Measurements from ENCODE around the gene TPM1.

The TPM1 gene

GRCh38 chr15:63075015-63075983 is 32.8 kb downstream of the TPM1 start:
- DNase-seq (ENCODE audit: low read depth) = no peak

DNA sequence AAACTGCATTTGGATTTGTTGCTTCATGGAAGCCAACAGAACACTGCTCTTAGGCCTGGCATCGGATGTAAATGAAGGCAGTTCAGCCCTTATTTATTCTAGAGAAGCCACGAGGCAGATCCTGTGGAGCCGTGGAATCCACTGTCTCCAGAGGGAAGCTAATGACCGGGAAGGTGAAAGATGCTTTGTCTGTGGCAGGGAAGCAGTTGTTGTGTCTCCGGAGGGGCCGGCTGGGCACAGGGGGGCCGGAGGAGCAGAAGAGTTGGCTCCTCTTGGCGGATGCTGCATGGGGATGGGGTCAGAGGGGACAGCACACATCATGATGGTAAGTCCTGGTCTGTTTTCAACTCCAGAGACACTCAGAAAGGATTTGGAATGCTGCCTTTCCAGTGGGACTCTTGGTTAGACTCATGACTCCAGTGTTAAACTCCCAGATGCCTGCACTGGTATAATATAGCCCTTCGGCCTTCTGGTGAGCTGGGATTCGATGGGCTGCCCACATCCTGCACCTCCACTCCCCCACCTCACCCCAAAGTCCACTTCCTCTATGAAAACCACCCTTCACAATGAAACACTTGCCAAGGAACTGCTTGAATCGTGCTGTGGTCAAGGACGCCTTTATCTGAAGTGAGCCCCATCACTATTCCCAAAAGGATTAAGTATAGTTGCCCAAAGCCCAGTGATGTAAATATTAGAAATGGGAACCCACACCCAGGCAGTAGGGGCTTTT is 33.6 kb downstream of the TPM1 start:
- no peak for DNase-seq (ENCODE audit: low read depth)

DNA sequence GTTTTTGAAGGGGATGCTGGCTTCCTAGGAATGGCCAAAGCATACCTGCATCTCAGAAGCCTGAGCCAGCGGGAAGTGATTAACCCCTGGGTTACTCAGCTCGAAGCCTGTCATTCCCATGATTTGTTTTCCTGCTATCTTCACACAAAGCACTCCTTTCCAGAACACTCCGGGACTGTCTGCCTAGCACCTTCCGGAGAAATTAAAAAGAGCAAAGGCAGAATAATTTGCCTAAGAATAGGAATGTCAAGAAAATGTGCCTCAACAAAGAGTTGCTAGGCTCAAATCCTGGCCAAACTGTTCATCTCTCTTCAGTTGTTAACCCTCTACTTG is 34.1 kb downstream of the TPM1 start:
- DNase-seq (ENCODE audit: low read depth) = no peak

DNA sequence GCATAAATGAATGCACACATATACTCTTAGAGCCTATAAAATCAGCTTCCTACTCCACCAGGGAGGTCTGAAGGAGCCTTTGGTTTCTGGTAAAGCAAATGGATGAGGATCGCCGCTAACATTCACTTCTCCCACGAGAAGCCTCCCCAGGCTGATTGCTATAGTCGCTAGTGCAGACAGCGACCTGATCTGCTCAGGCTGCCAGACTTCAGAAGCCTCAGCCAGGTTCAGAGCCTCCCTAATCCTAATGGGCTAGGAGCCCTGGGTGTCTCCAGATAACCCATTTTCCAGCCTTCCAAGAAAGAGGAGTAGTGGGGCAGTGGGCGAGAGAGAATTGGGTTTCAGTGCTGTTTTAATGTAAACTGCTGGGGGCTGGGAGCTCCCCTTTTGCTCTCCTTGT is 35.4 kb downstream of the TPM1 start:
- DNase-seq (ENCODE audit: low read depth) = no peak

DNA sequence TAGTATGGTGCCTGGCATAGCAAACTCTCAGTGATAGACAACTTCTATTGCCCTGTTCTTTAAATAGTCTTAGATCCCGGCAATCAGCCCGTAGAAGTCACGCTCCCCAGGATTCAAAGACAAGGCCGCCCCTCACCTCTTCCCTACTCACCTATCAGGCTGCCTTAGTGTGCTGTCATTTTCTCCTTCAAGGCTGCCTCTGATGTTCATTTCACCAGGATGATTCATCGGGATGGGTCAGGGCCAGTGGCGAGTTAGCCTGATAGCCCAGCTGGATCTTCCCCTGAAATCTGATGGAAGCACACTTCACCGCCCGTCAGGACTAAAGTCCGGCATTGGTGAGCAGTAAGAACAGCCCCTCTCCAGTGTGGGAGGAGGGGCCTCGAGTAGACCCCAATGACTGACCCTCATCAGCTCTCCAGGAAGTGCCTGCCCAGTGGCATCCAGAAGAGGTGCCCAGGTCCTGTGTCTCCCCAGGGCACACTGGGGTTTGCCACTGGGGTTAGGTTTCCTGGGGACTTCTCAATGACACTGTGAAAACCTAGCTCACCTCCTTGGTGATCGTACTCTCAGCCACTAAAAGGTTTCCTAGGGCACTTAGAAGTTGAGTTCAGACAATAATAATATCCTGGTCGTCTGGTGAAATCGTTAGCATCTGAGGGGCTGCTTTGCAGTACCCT is 37.5 kb downstream of the TPM1 start:
- no peak for DNase-seq (ENCODE audit: low read depth)

DNA sequence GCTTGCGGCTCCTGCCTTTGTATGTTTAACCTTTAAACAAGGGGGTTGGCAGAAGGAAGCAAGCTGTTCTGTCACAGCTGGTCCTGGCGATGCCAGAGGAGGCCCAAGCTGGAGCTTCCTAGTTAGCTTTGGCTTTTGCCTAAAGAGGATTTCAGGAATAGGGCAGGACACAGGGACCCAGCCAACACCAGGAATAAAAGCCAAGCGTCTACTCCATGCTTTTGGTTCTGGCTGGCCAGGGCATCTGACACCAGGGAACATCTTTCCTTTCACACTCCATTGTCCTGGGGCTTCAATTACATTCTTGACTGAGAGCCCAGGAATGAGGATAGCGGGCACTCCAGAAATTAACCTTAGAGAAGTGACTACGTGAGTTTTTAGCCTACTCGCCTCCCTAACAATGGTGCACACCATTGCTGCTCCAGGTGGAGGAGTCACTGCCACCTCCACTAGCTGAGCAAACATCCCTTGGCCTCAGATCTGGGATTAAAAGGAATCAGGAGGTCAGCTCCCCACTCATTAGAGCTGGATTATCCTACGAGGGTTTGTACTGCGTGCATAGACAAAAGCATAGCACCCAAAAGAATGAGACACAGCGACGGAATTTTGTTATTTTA is 38.2 kb downstream of the TPM1 start:
- no peak for DNase-seq (ENCODE audit: low read depth)

- DNase-seq (ENCODE audit: low read depth) = no peak
Observed at GRCh38 chr15:63082366-63082765, 39.8 kb downstream of the TPM1 start.

DNA sequence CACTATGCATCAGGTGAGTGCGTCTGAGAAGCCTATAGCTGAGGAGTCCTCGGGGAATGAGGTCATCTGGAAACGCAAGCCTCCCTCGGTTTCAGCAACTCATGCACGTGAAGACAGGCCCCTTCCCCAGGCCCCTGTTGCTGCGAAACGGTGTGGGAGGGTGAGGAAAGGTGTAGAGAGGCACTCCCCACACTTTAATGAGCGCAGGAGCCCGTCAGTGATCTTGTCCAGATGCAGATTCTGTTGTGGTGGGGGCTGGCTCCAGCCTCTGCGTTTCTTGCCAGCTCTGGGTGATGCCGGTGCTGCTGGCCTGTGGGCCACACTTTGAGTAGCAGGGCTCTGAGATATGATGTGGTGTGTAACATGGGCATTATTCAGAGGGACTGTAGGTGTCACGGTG is 40.5 kb downstream of the TPM1 start:
- DNase-seq (ENCODE audit: low read depth) = no peak

DNA sequence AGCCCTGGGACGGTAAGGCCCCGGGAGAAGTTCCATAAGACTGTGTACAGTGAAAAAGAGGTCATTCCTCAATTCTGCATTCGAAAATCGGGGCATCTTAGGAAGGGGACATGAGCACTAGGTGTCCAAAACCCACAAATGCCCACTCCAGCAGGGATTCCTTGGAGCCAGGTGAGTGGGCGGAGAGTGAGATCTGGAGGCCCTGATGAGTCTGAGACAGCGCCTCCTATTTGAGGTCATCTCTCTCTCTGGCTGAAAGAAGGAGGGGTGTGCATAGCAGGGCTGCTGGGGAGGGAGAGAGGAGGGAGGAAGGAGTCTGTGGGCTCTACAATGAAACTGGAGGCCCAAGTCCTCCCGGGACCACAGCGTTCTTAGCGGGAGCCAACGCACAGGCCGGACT is 41.0 kb downstream of the TPM1 start:
- no peak for DNase-seq (ENCODE audit: low read depth)

- no peak for DNase-seq (ENCODE audit: low read depth)
Observed at GRCh38 chr15:63084806-63085205, 42.3 kb downstream of the TPM1 start.

DNA sequence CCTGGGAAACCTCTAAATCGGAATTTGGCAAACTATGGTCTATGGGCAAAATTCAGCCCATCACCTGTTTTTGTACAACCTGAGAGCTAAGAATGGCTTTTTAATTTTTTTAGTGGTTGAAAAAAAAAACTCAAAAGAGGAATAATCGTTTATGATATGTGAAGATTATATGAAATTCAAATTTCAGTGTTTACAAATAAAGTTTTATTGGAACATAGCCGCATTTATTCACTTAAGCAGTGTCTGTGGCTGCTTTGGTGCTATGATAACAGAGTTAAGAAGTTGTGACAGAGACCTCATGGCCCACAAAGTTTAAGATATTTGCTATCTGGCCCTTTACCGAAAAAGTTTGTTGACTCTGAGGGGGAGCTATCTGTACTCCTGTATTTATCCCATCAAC is 42.7 kb downstream of the TPM1 start:
- no peak for DNase-seq (ENCODE audit: low read depth)

- no peak for DNase-seq (ENCODE audit: low read depth)
Observed at GRCh38 chr15:63086271-63086670, 43.7 kb downstream of the TPM1 start.

- no peak for DNase-seq (ENCODE audit: low read depth)
Observed at GRCh38 chr15:63086947-63087346, 44.4 kb downstream of the TPM1 start.

GRCh38 chr15:63088533-63089245 is 46.1 kb downstream of the TPM1 start:
- no peak for DNase-seq (ENCODE audit: low read depth)

GRCh38 chr15:63089260-63090043 is 46.9 kb downstream of the TPM1 start:
- DNase-seq (ENCODE audit: low read depth) = no peak

GRCh38 chr15:63090472-63090871 is 47.9 kb downstream of the TPM1 start:
- no peak for DNase-seq (ENCODE audit: low read depth)

DNA sequence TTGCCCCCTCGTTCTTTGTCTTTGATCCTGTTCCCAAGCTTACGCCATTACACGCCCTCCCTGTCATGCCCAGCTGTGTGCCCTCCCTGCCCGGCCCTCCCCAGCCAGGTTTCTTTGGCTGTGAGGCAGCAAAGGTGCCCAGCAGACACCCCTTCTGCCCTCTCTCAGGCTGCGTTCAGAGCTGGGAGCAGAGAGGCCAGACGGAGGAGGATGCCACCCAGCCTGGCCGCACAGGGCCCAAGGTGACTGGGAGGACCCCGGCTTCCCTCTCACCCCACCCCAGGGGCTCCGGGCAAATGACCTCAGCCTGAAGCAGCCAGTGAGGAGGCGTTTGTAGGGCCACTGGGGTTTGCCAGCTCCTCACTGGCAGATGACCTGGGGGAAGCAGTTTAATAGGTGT is 48.3 kb downstream of the TPM1 start:
- no peak for DNase-seq (ENCODE audit: low read depth)

DNA sequence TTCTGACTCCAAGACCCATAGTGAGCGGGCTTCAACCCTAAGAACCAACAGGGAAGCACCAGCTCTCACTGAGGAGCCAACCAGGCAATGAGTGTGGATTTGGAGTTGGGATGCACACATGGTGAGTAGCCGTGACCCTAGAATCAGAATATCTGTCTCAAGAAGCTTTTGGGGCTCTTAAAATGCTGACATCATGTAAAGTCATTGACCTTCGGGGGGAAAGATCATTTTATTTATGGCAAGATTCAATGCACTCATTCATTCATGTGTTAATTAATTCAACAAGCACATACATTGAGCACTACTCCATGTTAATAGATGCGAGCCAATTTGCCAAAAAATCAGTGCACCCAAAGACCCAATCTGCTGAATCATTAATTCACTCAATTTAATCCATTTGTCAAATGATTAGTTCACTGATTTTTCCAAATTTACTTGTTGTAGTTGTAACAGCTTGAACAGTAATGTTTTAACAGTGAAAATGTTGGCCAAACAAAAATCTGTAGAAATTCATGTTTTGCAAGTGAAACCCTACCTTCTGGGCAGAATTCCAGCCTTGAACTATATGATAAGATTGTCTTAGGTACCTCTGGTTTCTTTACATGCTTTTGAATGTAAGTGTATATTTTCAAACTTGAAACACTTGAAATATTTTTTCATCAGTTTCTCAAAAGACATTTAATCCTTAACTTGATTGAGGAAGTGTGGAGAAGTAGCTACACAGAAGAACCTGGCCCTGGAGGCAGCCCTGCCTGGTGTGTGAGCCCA is 49.3 kb downstream of the TPM1 start:
- DNase-seq (ENCODE audit: low read depth) = no peak

DNA sequence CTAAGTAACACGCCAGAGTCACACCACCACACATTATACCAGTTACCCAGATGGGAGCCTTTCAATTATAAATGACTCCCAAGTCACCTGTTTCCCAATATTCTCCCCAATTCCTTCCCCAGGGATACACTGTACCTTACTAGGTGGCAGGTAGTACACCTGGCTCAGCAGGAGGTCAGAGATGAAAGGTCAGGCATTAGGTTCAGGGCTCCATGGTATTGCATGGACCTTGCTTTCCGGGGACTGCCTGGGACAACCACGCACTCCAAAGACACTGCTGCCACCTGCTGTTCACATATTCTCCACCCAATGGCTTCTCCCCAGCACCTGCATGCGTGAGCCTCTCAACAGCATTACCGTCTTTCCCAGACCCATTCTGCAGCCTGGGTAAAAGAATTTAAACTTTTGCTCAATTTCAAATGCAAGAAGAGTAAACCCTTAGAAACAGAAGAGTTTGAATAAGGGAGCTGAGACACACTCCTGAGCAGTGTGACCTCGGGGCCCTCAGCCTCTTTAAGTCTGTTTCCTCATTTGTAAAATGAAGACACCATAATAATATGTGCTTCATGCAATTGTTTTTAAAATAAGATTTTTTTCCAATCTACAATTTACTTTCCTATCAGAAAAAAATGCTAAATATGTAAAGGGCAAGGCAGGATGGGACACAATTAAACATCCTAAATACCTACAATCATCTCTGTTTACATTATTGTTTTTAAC is 51.1 kb downstream of the TPM1 start:
- peak; percentile 26 for DNase-seq (ENCODE audit: low read depth)

Measured in stimulated activated CD8-positive, alpha-beta memory T cell treated with anti-CD3 and anti-CD28 coated beads, Interleukin-15, amount 100 ng/mL, for 24 hours (primary cell).